ENCODE data around the gene TXNIP. TPM values are rescaled to one million over a fixed set of nuclear protein-coding genes. Genes with fewer than 3 reads are reported as not detected.
A peak's percentile ranks its signal among the peaks of the same experiment; 100 is the strongest.

The TXNIP gene
- total RNA-seq, 1 donor from 2014 or later = 213 TPM

DNA sequence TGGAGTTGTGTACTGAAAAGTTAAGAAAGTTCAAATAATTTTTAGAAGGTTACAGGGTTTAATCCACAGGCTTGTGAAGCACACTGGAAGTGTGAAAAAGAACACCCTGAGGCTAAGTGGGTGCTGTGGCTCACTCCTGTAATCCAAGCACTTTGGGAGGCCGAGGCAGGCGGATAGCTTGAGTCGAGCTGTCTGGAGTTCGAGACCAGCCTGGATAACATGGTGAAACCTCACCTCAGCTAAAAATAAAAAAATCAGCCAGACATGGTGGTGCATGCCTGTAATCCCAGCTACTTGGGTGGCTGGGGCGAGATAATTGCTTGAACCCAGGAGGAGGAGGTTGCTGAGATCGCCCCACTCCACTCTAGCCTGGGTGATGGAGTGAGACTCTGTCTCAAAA is 9.8 kb downstream of the TXNIP start:
- Histone ChIP-seq H2AFZ (replicated peaks) (no peak overlapping the region), H3K9me3 (ENCODE audit: low read depth) (no peaks in the 10 kb centered on the region), H3K9ac (no peak overlapping the region), H3K4me3 (no peak overlapping the region), H3K36me3 (no peaks in the 10 kb centered on the region), H3K4me2 (no peak overlapping the region), H3K4me1 (peaks cover 3% of the 10 kb centered on the region), H3F3A (ENCODE audit: low read depth) (peaks cover 7% of the 10 kb centered on the region), H3K79me2 (ENCODE audit: low read depth) (no peaks in the 10 kb centered on the region), H3K27ac (no peak overlapping the region), H3K27me3 (no peaks in the 10 kb centered on the region), H4K20me1 (ENCODE audit: low read depth) (peaks cover 1% of the 10 kb centered on the region)
- Mint-ChIP-seq H3K9me3 (no peaks in the 10 kb centered on the region), H3K36me3 (peaks cover 1% of the 10 kb centered on the region), H3K4me3 (no peak overlapping the region), H3K27me3 (ENCODE audit: insufficient read depth, low read depth) (peaks cover 2% of the 10 kb centered on the region), H3K4me1 (peaks cover 28% of the 10 kb centered on the region), H3K27ac (no peak overlapping the region)
- TF ChIP-seq, protein P1, sequence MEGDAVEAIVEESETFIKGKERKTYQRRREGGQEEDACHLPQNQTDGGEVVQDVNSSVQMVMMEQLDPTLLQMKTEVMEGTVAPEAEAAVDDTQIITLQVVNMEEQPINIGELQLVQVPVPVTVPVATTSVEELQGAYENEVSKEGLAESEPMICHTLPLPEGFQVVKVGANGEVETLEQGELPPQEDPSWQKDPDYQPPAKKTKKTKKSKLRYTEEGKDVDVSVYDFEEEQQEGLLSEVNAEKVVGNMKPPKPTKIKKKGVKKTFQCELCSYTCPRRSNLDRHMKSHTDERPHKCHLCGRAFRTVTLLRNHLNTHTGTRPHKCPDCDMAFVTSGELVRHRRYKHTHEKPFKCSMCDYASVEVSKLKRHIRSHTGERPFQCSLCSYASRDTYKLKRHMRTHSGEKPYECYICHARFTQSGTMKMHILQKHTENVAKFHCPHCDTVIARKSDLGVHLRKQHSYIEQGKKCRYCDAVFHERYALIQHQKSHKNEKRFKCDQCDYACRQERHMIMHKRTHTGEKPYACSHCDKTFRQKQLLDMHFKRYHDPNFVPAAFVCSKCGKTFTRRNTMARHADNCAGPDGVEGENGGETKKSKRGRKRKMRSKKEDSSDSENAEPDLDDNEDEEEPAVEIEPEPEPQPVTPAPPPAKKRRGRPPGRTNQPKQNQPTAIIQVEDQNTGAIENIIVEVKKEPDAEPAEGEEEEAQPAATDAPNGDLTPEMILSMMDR (IDR thresholded peaks at IDR 0.05) = no peak
- TF ChIP-seq EZH2 (IDR thresholded peaks at IDR 0.05) = no peak
- no peak for TF ChIP-seq EZH2phosphoT487 (IDR thresholded peaks at IDR 0.05)
- no peak for DNase-seq (ENCODE audit: low spot score)

DNA sequence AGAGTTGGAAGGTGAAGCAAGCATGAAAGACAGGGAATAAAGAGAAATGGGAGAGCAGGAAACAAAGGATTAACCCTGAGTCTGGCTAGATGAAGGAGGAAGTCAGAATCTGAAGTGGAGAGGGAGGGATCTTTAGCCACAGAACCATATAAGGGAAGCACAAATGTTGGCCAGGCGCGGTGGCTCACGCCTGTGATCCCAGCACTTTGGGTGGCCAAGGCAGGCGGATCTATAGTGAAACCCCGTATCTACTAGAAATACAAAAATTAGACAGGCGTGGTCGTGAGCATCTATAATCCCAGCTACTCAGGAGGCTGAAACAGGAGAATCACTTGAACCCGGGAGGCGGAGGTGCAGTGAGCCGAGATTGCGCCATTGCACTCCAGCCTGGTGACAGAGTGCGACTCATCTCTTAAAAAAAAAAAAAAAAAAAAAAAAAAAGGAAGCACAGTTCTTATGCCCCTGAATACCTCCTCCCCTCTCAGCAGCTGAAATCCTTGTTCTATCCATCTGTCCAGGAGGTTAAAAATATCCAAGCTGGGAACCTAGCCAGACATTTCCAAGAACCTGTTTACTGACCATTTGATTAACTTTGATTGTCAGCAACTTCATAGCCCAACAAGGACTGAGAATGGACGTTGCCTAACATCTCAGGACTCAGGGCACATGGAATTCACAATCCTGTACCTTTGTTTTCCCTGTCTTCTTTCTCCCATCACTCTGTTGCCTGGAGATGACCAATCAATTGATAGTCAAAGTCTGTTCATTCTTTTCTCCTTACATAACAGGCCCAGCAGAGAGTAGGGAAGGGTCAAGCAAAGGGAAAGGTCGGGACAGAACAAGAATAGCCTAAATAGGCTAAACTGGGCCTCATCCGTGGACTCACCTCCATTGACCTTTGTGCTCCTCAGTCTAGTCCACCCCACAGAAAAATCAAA is 10.6 kb downstream of the TXNIP start:
- H3K9me3 Mint-ChIP-seq = no peaks in the 10 kb centered on the region
- Histone ChIP-seq H3F3A (ENCODE audit: low read depth) (peaks cover 4% of the 10 kb centered on the region), H3K79me2 (ENCODE audit: low read depth) (no peaks in the 10 kb centered on the region), H2AFZ (replicated peaks) (peak overlapping the region; percentile 55), H3K27ac (no peak overlapping the region), H4K20me1 (ENCODE audit: low read depth) (no peaks in the 10 kb centered on the region), H3K9ac (no peak overlapping the region), H3K27me3 (no peaks in the 10 kb centered on the region), H3K36me3 (no peaks in the 10 kb centered on the region), H3K9me3 (ENCODE audit: low read depth) (no peaks in the 10 kb centered on the region), H3K4me1 (peaks cover 3% of the 10 kb centered on the region), H3K4me2 (no peak overlapping the region), H3K4me3 (no peak overlapping the region)
- H3K4me1 Mint-ChIP-seq = peaks cover 27% of the 10 kb centered on the region
- H3K36me3 Mint-ChIP-seq = no peaks in the 10 kb centered on the region
- peak overlapping the region; percentile 78 for H3K27ac Mint-ChIP-seq
- H3K4me3 Mint-ChIP-seq = peak overlapping the region; percentile 2
- DNase-seq (ENCODE audit: low spot score) = no peak
- TF ChIP-seq, protein P1 (IDR thresholded peaks at IDR 0.05) = no peak
- no peak for TF ChIP-seq EZH2 (IDR thresholded peaks at IDR 0.05)
- TF ChIP-seq EZH2phosphoT487 (IDR thresholded peaks at IDR 0.05) = no peak
- H3K27me3 Mint-ChIP-seq (ENCODE audit: insufficient read depth, low read depth) = peaks cover 6% of the 10 kb centered on the region

DNA sequence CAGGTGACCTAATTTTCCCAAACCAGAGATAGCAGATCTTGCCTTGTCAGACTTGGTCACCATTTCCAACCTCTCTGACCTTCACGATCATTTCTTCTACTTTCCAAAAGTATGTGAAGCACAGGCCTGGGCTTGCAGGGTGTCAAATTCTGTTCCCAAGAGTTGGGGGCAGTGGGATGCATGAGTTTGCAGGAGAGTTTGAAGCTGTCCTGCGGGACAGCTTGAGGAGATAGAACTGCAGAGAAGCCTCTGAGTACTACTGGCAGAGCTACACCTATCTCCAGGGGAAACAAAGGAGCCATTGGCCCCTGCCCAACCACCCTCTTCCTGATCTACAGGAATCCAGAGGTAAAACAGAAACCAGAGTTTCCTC is 11.3 kb downstream of the TXNIP start:
- Histone ChIP-seq H3K27ac (no peak overlapping the region), H3K4me3 (no peak overlapping the region), H3K4me2 (no peak overlapping the region), H3F3A (ENCODE audit: low read depth) (peaks cover under 1% of the 10 kb centered on the region), H3K79me2 (ENCODE audit: low read depth) (no peaks in the 10 kb centered on the region), H3K9ac (no peak overlapping the region), H4K20me1 (ENCODE audit: low read depth) (no peaks in the 10 kb centered on the region), H3K36me3 (no peaks in the 10 kb centered on the region), H3K9me3 (ENCODE audit: low read depth) (no peaks in the 10 kb centered on the region), H2AFZ (replicated peaks) (peak overlapping the region; percentile 55), H3K4me1 (peaks cover 3% of the 10 kb centered on the region), H3K27me3 (no peaks in the 10 kb centered on the region)
- H3K36me3 Mint-ChIP-seq = no peaks in the 10 kb centered on the region
- H3K9me3 Mint-ChIP-seq = no peaks in the 10 kb centered on the region
- TF ChIP-seq, protein P1 (IDR thresholded peaks at IDR 0.05) = no peak
- TF ChIP-seq EZH2phosphoT487 (IDR thresholded peaks at IDR 0.05) (no peak), EZH2 (IDR thresholded peaks at IDR 0.05) (no peak)
- no peak overlapping the region for H3K4me3 Mint-ChIP-seq
- peaks cover 6% of the 10 kb centered on the region for H3K27me3 Mint-ChIP-seq (ENCODE audit: insufficient read depth, low read depth)
- no peak for DNase-seq (ENCODE audit: low spot score)
- peaks cover 24% of the 10 kb centered on the region for H3K4me1 Mint-ChIP-seq
- H3K27ac Mint-ChIP-seq = peak overlapping the region; percentile 61

Data from neural progenitor cell (in vitro differentiated cells).